ENCODE measurements around the gene UBE3B. TPM values are rescaled to one million over a fixed set of nuclear protein-coding genes. Genes with fewer than 3 reads are reported as not detected.

Gene UBE3B
- total RNA-seq, 1 experiment from 2014 or later: 48.0 TPM

GRCh38 chr12:109433618-109434017 lies 43.8 kb upstream of the UBE3B start:
- H3F3A ChIP-seq (ENCODE audit: insufficient read depth, low read depth): no peaks in the 10 kb centered on the region
- peaks cover 19% of the 10 kb centered on the region for H3K4me1 ChIP-seq (replicated peaks; ENCODE audit: insufficient read depth)
- TF ChIP-seq EZH2 (IDR thresholded peaks at IDR 0.05; ENCODE audit: low read depth) (no peak), CTCF (conservative IDR thresholded peaks at IDR 0.05) (peak; percentile 45)
- no peak overlapping the region for H3K4me2 ChIP-seq
- no peaks in the 10 kb centered on the region for H4K20me1 ChIP-seq (ENCODE audit: insufficient read depth)
- no peaks in the 10 kb centered on the region for H3K27me3 ChIP-seq (ENCODE audit: insufficient read depth, low read depth)
- no peak overlapping the region for H3K27ac ChIP-seq
- H3K4me3 ChIP-seq: no peak overlapping the region
- no peak for DNase-seq
- H3K9me3 ChIP-seq (ENCODE audit: insufficient read depth, low read depth): no peaks in the 10 kb centered on the region
- H3K79me2 ChIP-seq (ENCODE audit: low read depth): no peaks in the 10 kb centered on the region
- H2AFZ ChIP-seq: no peak overlapping the region
- intact Hi-C loops (cut with micrococcal nuclease; ENCODE audit: unreplicated experiment): loop anchor here (2.0 kb wide), 2 partner anchors 29 to 85 kb away; no protein-coding TSS in a partner anchor
- no peaks in the 10 kb centered on the region for H3K36me3 ChIP-seq (ENCODE audit: low read depth)
- no peaks in the 10 kb centered on the region for H3K9me2 ChIP-seq (ENCODE audit: insufficient read depth)
- ChIA-PET CTCF (interaction anchor here (0.7 to 1.7 kb wide), 2 partner anchors 28 to 43 kb away, joined by 4 to 10 read pairs; partner anchors contain the start of genes KCTD10 and UBE3B), POLR2A (ENCODE audit: unreplicated experiment) (no interaction called here)
- BruUV-seq (replicated peaks): no TSS peak

GRCh38 chr12:109434582-109434981 lies 42.9 kb upstream of the UBE3B start:
- Histone ChIP-seq H2AFZ (no peak overlapping the region), H3K27ac (no peak overlapping the region), H4K20me1 (ENCODE audit: insufficient read depth) (no peaks in the 10 kb centered on the region), H3F3A (ENCODE audit: insufficient read depth, low read depth) (no peaks in the 10 kb centered on the region), H3K4me3 (no peak overlapping the region), H3K9me2 (ENCODE audit: insufficient read depth) (no peaks in the 10 kb centered on the region), H3K36me3 (ENCODE audit: low read depth) (no peaks in the 10 kb centered on the region), H3K9me3 (ENCODE audit: insufficient read depth, low read depth) (no peaks in the 10 kb centered on the region), H3K4me2 (no peak overlapping the region), H3K27me3 (ENCODE audit: insufficient read depth, low read depth) (no peaks in the 10 kb centered on the region), H3K4me1 (replicated peaks; ENCODE audit: insufficient read depth) (peaks cover 19% of the 10 kb centered on the region), H3K79me2 (ENCODE audit: low read depth) (no peaks in the 10 kb centered on the region)
- no peak for TF ChIP-seq EZH2 (IDR thresholded peaks at IDR 0.05; ENCODE audit: low read depth)
- TF ChIP-seq CTCF (conservative IDR thresholded peaks at IDR 0.05): no peak
- intact Hi-C loops (cut with micrococcal nuclease; ENCODE audit: unreplicated experiment): no loop called here
- ChIA-PET CTCF (no interaction called here), POLR2A (ENCODE audit: unreplicated experiment) (no interaction called here)
- no peak for DNase-seq
- BruUV-seq (replicated peaks): no TSS peak

DNA sequence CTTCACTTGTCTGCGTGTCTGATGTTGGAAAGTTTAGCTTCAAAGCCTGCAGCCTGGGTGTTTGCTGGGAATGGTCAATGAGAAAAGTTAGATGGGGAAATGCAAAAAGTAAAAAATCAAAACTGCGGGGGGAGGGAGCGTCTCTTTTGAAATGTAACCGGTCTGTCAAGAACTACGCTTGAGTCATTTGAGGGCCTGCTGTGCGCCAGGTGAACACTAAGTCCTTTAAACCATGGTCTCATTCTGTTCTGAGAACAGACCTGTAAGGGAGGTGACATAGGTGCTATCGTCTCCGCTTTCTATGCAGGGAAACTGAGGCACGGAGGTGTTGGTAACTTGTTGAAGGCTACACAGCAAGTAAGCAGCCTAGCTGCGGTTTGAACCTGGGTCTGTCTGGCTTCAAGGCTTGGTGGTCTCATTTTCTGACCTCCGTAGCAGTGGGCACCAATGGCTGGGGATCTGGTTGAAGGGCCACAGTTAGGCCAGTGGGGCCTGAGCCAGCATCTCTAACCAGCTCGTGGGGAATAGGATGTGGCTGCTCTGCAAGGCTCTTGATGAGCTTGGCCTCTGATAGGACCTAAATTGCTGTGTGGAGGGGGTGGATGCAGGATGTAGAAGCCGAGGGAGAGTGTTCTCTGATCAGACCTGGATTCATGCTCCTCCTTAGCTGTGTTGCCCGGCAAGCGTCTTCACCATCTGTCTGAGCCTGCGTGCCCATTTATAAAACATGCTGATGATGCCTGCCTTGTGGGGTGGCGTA lies 41.8 kb upstream of the UBE3B start:
- Histone ChIP-seq H3K36me3 (ENCODE audit: low read depth) (no peaks in the 10 kb centered on the region), H3K27me3 (ENCODE audit: insufficient read depth, low read depth) (no peaks in the 10 kb centered on the region), H3F3A (ENCODE audit: insufficient read depth, low read depth) (no peaks in the 10 kb centered on the region), H3K27ac (no peak overlapping the region), H3K9me2 (ENCODE audit: insufficient read depth) (no peaks in the 10 kb centered on the region), H3K4me2 (peak overlapping the region; percentile 65), H3K4me1 (replicated peaks; ENCODE audit: insufficient read depth) (peaks cover 19% of the 10 kb centered on the region), H3K9me3 (ENCODE audit: insufficient read depth, low read depth) (no peaks in the 10 kb centered on the region), H3K4me3 (no peak overlapping the region), H3K79me2 (ENCODE audit: low read depth) (no peaks in the 10 kb centered on the region), H4K20me1 (ENCODE audit: insufficient read depth) (no peaks in the 10 kb centered on the region), H2AFZ (no peak overlapping the region)
- ChIA-PET POLR2A (ENCODE audit: unreplicated experiment) (no interaction called here), CTCF (interaction anchor here (0.5 kb wide), 1 partner anchor 756 kb away, joined by 3 read pairs; no protein-coding TSS in a partner anchor)
- DNase-seq: peak; percentile 25 to 69
- intact Hi-C loops (cut with micrococcal nuclease; ENCODE audit: unreplicated experiment): no loop called here
- no peak for TF ChIP-seq CTCF (conservative IDR thresholded peaks at IDR 0.05)
- no peak for TF ChIP-seq EZH2 (IDR thresholded peaks at IDR 0.05; ENCODE audit: low read depth)
- no TSS peak for BruUV-seq (replicated peaks)

All from PC-9 (cell line).